Measurements from ENCODE around the gene TSEN34. TPM values are rescaled to one million over a fixed set of nuclear protein-coding genes. Genes with fewer than 3 reads are reported as not detected.
"Not testable (repeated sequence)": the region's sequence is repeated elsewhere in the genome, so short reads cannot be mapped to it uniquely, and the experiment has no call there.

TSEN34 gene
- total RNA-seq, 2 experiments from 2014 or later: 8.4 to 8.6 TPM

DNA sequence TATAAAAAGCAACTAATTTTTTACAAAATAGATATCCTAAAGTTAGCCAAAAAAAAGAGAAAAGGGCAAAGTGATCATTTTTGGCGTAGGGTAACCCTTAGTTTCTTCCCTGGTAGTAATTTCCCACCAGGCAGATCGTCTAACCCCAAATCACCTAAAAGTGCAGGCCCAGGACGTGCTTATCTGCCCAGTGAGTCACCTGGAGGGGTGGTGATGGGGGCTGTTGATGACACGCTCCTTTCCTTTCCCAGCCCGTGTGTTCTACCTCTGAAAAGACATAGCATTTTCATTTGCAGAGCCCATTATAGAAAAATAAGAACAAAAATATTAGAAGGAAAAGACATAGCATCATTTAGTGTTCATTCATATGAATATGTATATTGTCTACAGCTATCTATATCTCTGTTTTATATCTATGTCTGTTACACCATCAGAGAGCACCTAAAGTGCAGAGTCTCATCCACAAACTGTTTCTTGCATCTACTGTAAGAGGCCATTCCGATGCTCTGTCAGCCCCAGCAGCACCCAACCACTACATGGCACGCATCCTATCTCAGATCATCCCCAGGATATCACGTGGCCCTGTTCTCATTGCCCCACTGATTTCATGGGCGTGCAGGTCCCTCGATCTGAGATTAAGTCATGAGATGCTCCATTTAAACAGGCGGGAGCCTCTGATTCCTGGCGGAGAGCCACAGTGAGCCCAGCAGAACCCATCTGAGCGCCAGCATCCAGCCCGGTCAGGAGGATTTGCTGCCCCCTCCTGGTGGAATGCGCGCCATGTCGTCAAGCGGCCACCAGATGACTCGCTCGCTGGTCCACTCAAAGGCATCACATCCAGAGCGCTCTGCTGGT lies 40.2 kb downstream of the TSEN34 start:
- ChIA-PET CTCF (interaction anchor here (1.6 kb wide), 1 partner anchor 63 kb away, joined by 6 read pairs; no protein-coding TSS in a partner anchor), POLR2A (interaction anchor here (1.6 kb wide), 1 partner anchor 94 kb away, joined by 5 read pairs; the partner anchor contains the start of gene CNOT3)
- Mint-ChIP-seq H3K4me3 (no peak overlapping the region), H3K4me1 (ENCODE audit: low read depth) (peaks cover 4% of the 10 kb centered on the region), H3K9me3 (no peaks in the 10 kb centered on the region), H3K36me3 (ENCODE audit: low read depth) (no peaks in the 10 kb centered on the region), H3K27me3 (peaks cover 40% of the 10 kb centered on the region), H3K27ac (no peak overlapping the region)
- no peak overlapping the region for H3K27ac ChIP-seq (ENCODE audit: low read depth in 1 of 2, low read length in 2 of 2)
- H3K36me3 ChIP-seq (ENCODE audit: insufficient read depth, low read length): no peaks in the 10 kb centered on the region
- H3K9me3 ChIP-seq (ENCODE audit: control insufficient read depth in 1 of 2, insufficient read depth in 1 of 2, low read length in 2 of 2): no peaks in the 10 kb centered on the region
- peaks cover 5% of the 10 kb centered on the region for H3K4me1 ChIP-seq (ENCODE audit: insufficient read depth, low read length)
- H3K27me3 ChIP-seq (ENCODE audit: control insufficient read depth in 1 of 2, insufficient read depth in 2 of 2, low read length in 2 of 2): peaks cover 11 to 20% of the 10 kb centered on the region in 2 experiments
- TF ChIP-seq, protein P1, sequence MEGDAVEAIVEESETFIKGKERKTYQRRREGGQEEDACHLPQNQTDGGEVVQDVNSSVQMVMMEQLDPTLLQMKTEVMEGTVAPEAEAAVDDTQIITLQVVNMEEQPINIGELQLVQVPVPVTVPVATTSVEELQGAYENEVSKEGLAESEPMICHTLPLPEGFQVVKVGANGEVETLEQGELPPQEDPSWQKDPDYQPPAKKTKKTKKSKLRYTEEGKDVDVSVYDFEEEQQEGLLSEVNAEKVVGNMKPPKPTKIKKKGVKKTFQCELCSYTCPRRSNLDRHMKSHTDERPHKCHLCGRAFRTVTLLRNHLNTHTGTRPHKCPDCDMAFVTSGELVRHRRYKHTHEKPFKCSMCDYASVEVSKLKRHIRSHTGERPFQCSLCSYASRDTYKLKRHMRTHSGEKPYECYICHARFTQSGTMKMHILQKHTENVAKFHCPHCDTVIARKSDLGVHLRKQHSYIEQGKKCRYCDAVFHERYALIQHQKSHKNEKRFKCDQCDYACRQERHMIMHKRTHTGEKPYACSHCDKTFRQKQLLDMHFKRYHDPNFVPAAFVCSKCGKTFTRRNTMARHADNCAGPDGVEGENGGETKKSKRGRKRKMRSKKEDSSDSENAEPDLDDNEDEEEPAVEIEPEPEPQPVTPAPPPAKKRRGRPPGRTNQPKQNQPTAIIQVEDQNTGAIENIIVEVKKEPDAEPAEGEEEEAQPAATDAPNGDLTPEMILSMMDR (IDR thresholded peaks at IDR 0.05): peak; percentile 84
- H3K4me3 ChIP-seq (ENCODE audit: low read length): no peak overlapping the region
- peak; percentile 73 to 93 (median 86) for DNase-seq
- ATAC-seq (ENCODE audit: poor library complexity): peak; percentile 99
- intact Hi-C loops (cut with DNase I, micrococcal nuclease): loop anchor here (1.0 to 5.0 kb wide), 2 partner anchors 44 to 63 kb away; partner anchors contain the start of gene MBOAT7 (in 1 of the 2)

GRCh38 chr19:54233941-54234340 lies 42.8 kb downstream of the TSEN34 start:
- CTCF ChIA-PET: no interaction called here
- Mint-ChIP-seq H3K36me3 (ENCODE audit: low read depth) (no peaks in the 10 kb centered on the region), H3K4me3 (no peak overlapping the region), H3K4me1 (ENCODE audit: low read depth) (peaks cover 4% of the 10 kb centered on the region), H3K27me3 (peaks cover 46% of the 10 kb centered on the region), H3K9me3 (no peaks in the 10 kb centered on the region), H3K27ac (no peak overlapping the region)
- no peak overlapping the region for H3K4me3 ChIP-seq (ENCODE audit: low read length)
- ATAC-seq (ENCODE audit: poor library complexity) (no peak), DNase-seq (no peak)
- intact Hi-C loops (cut with DNase I, micrococcal nuclease): loop anchor here in 1 of 2 experiments (5.0 kb wide), 1 partner anchor 47 kb away; the partner anchor contains the start of gene MBOAT7
- TF ChIP-seq, protein P1 (IDR thresholded peaks at IDR 0.05): no peak
- no peaks in the 10 kb centered on the region for H3K9me3 ChIP-seq (ENCODE audit: control insufficient read depth in 1 of 2, insufficient read depth in 1 of 2, low read length in 2 of 2)
- peaks cover 17 to 20% of the 10 kb centered on the region in 2 experiments for H3K27me3 ChIP-seq (ENCODE audit: control insufficient read depth in 1 of 2, insufficient read depth in 2 of 2, low read length in 2 of 2)
- no peaks in the 10 kb centered on the region for H3K36me3 ChIP-seq (ENCODE audit: insufficient read depth, low read length)
- peaks cover 5% of the 10 kb centered on the region for H3K4me1 ChIP-seq (ENCODE audit: insufficient read depth, low read length)
- no peak overlapping the region for H3K27ac ChIP-seq (ENCODE audit: low read depth in 1 of 2, low read length in 2 of 2)
- POLR2A ChIA-PET: no interaction called here

DNA sequence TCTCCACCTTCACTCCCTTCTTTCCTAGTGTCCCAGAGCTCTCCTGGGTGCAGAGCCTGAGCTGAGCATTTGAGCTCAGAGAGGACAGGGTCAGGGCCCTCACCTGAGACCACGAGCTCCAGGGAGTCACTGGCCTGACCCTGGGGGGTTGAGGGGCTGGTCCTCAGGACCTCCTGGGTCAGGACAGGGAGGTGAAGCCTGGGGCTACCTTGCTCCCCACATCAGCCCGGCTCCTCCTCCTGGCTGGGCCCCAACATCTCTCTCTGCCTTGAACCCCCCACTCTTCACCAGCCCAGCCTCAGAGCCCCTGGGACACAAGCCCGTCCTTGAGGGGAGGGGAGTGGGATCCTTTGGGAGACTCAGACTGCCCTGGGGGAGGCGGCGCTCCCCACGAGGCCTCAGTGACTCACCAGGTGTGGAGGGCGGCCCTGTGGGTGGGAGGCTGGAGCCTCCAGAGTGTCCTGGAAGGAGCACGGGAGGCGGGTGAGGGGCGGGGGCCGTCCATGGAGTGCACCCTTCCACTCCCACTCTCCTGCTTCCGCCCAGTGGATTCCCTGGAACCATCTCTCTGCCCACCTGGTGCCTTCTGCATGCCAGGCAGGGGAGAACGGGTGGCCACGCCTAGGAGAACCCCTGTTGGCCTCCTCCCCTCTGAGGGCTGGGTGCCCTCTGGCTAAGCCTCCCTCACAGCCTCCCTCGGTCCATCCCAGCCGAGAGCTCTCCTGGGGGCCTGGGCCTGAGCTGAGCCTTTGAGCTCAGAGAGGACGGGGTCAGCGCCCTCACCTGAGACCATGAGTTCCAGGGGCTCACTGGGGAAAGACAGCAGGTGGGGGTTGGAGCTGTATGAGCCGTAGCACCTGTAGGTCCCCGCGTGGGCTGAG lies 48.6 kb downstream of the TSEN34 start:
- H3K4me1 Mint-ChIP-seq (ENCODE audit: low read depth); DNase-seq; H3K27ac ChIP-seq (ENCODE audit: low read depth in 1 of 2, low read length in 2 of 2); POLR2A ChIA-PET; H3K36me3 Mint-ChIP-seq (ENCODE audit: low read depth); H3K4me1 ChIP-seq (ENCODE audit: insufficient read depth, low read length); H3K4me3 ChIP-seq (ENCODE audit: low read length); H3K4me3 Mint-ChIP-seq; H3K36me3 ChIP-seq (ENCODE audit: insufficient read depth, low read length); H3K27ac Mint-ChIP-seq; ATAC-seq (ENCODE audit: poor library complexity); H3K9me3 Mint-ChIP-seq; H3K9me3 ChIP-seq (ENCODE audit: control insufficient read depth in 1 of 2, insufficient read depth in 1 of 2, low read length in 2 of 2); CTCF ChIA-PET: not testable (repeated sequence)
- peaks cover 10% of the 10 kb centered on the region for H3K27me3 Mint-ChIP-seq
- intact Hi-C loops (cut with DNase I, micrococcal nuclease): loop anchor here in 1 of 2 experiments (2.0 kb wide), 1 partner anchor 17 kb away; the partner anchor contains the start of gene LILRB3
- peaks cover 8 to 11% of the 10 kb centered on the region in 2 experiments for H3K27me3 ChIP-seq (ENCODE audit: control insufficient read depth in 1 of 2, insufficient read depth in 2 of 2, low read length in 2 of 2)

DNA sequence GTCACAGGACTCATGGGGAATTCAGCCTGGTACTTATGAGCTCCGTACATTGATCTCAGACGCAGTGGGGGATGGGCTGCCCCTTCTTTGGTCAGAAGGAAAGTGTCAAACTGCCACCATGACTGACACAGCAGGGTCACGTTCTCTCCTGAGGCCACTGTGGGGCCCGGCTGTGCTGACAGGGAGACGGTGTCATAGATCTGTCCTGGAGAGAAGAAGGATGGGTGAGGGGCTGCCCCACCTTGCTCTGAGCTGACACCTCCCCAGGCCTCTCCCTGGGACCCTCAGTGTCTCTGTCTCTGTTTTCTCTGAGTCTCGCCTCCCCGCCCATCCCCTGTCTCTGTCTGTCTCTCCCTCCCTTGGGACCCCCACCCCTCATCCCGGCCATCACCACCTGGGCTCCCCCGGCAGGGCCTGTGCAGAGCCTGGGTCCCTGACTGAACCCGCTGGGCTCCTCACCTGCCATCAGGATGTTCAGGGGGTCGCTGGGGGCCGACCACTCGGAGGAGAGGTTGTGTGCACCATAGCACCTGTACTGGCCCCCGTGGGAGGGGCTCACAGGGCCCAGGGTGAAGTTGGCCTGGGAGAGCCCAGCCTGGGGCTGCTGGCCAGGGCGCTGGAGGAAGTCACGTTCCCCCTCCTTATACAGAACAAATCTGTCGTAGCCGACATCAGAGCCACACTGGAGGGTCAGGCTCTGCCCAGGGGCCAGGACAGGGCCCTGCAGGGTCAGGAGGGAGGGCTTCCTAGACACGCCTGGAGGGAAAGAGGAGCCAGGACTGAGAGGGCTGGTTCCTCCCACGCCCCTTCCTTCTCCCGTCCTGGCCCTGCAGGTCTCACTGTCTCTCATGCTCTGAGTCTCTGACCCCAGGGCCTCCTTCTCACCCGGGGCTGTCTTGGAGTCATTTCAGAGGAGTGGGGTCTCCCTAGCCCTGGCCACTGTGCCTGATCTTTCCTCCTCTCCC lies 49.5 kb downstream of the TSEN34 start:
- H3K4me3 Mint-ChIP-seq; H3K4me1 ChIP-seq (ENCODE audit: insufficient read depth, low read length); intact Hi-C loops (cut with DNase I, micrococcal nuclease); H3K9me3 ChIP-seq (ENCODE audit: control insufficient read depth in 1 of 2, insufficient read depth in 1 of 2, low read length in 2 of 2); H3K36me3 Mint-ChIP-seq (ENCODE audit: low read depth); H3K36me3 ChIP-seq (ENCODE audit: insufficient read depth, low read length); H3K4me3 ChIP-seq (ENCODE audit: low read length); H3K27ac ChIP-seq (ENCODE audit: low read depth in 1 of 2, low read length in 2 of 2); DNase-seq; CTCF ChIA-PET; ATAC-seq (ENCODE audit: poor library complexity); POLR2A ChIA-PET; H3K4me1 Mint-ChIP-seq (ENCODE audit: low read depth); H3K27me3 Mint-ChIP-seq; H3K27ac Mint-ChIP-seq; H3K9me3 Mint-ChIP-seq: not testable (repeated sequence)
- peaks cover 5 to 11% of the 10 kb centered on the region in 2 experiments for H3K27me3 ChIP-seq (ENCODE audit: control insufficient read depth in 1 of 2, insufficient read depth in 2 of 2, low read length in 2 of 2)

- POLR2A ChIA-PET; ATAC-seq (ENCODE audit: poor library complexity); CTCF ChIA-PET; H3K27me3 ChIP-seq (ENCODE audit: control insufficient read depth in 1 of 2, insufficient read depth in 2 of 2, low read length in 2 of 2); DNase-seq; H3K36me3 Mint-ChIP-seq (ENCODE audit: low read depth); H3K9me3 ChIP-seq (ENCODE audit: control insufficient read depth in 1 of 2, insufficient read depth in 1 of 2, low read length in 2 of 2); H3K4me1 Mint-ChIP-seq (ENCODE audit: low read depth); intact Hi-C loops (cut with DNase I, micrococcal nuclease); H3K27ac ChIP-seq (ENCODE audit: low read depth in 1 of 2, low read length in 2 of 2); H3K4me3 ChIP-seq (ENCODE audit: low read length); H3K27me3 Mint-ChIP-seq; H3K4me1 ChIP-seq (ENCODE audit: insufficient read depth, low read length); H3K9me3 Mint-ChIP-seq; H3K4me3 Mint-ChIP-seq; H3K36me3 ChIP-seq (ENCODE audit: insufficient read depth, low read length); H3K27ac Mint-ChIP-seq: not testable (repeated sequence)
Observed at GRCh38 chr19:54242234-54242633, 51.1 kb downstream of the TSEN34 start.

Data from CD4-positive, alpha-beta T cell (primary cell).